ENCODE results near the gene ITGAV.
"Not testable (repeated sequence)": the region's sequence is repeated elsewhere in the genome, so short reads cannot be mapped to it uniquely, and the experiment has no call there.

Gene ITGAV

DNA sequence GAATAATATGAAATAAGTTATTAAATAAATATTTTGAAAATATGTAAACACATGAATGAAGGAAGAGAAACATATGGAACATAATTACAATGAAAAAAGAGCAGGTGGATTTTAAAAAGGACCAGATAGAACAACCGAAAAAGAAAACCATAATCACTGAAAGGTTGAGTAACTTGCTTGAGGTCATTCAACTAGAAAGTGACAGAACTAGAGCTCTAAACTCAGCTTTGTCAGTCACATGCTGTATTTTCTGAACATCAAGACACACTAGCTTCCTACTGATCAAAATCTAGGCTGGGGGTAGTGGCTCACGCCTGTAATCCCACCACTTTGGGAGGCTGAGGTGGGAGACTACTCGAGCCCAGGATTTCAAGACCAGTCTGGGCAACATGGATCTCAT is 30.0 kb upstream of the ITGAV start:
- Histone ChIP-seq H3K9ac (ENCODE audit: low read length) (no peak overlapping the region), H3K4me1 (ENCODE audit: control insufficient read depth, insufficient read depth, low read length) (no peaks in the 10 kb centered on the region), H3K27me3 (ENCODE audit: control insufficient read depth, insufficient read depth, low read length) (no peaks in the 10 kb centered on the region), H3K36me3 (ENCODE audit: control insufficient read depth, insufficient read depth, low read length) (no peaks in the 10 kb centered on the region), H3K4me3 (ENCODE audit: low read length) (no peak overlapping the region), H3K27ac (ENCODE audit: low read depth, low read length) (no peak overlapping the region)

DNA sequence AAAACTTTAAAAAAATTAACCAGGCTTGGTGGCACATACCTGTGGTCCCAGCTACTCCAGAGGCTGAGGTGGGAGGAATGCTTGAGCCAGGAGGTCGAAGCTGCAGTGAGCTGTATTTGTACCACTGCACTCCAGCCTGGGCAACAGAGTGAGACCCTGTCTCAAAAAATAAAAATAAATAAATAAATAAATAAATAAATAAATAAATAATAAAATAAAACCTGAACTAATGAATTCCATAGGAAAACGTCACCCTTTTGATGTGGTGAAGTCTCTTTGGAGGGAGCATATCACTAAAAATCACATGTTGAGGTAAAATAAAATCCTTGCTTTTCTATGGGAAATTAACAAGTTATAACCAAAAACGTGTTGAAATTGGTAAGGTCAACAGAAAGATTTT is 29.6 kb upstream of the ITGAV start:
- Histone ChIP-seq H3K9ac (ENCODE audit: low read length) (no peak overlapping the region), H3K4me1 (ENCODE audit: control insufficient read depth, insufficient read depth, low read length) (no peaks in the 10 kb centered on the region), H3K4me3 (ENCODE audit: low read length) (no peak overlapping the region), H3K27ac (ENCODE audit: low read depth, low read length) (no peak overlapping the region), H3K36me3 (ENCODE audit: control insufficient read depth, insufficient read depth, low read length) (no peaks in the 10 kb centered on the region), H3K27me3 (ENCODE audit: control insufficient read depth, insufficient read depth, low read length) (no peaks in the 10 kb centered on the region)

GRCh38 chr2:186561467-186562208 is 28.2 kb upstream of the ITGAV start:
- Histone ChIP-seq H3K4me1 (ENCODE audit: control insufficient read depth, insufficient read depth, low read length) (no peaks in the 10 kb centered on the region), H3K9ac (ENCODE audit: low read length) (no peak overlapping the region), H3K36me3 (ENCODE audit: control insufficient read depth, insufficient read depth, low read length) (no peaks in the 10 kb centered on the region), H3K27ac (ENCODE audit: low read depth, low read length) (no peak overlapping the region), H3K27me3 (ENCODE audit: control insufficient read depth, insufficient read depth, low read length) (no peaks in the 10 kb centered on the region), H3K4me3 (ENCODE audit: low read length) (no peak overlapping the region)

DNA sequence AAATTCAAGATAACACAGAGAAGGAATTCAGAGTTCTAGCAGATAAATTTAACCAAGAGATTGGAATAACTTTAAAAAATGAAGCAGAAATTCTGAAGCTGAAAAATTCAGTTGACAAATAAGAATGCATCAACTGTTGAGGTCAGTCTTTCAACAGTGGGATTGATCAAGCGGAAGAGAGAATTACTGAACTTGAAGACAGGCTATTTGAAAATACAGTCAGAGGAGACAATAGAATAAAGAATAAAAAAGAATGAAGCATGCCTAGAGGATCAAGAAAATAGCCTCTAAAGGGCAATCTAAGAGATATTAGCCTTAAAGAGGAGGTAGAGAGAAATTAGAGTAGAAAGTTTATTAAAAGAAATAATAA is 27.7 kb upstream of the ITGAV start:
- Histone ChIP-seq H3K9ac (ENCODE audit: low read length) (no peak overlapping the region), H3K27ac (ENCODE audit: low read depth, low read length) (no peak overlapping the region)

DNA sequence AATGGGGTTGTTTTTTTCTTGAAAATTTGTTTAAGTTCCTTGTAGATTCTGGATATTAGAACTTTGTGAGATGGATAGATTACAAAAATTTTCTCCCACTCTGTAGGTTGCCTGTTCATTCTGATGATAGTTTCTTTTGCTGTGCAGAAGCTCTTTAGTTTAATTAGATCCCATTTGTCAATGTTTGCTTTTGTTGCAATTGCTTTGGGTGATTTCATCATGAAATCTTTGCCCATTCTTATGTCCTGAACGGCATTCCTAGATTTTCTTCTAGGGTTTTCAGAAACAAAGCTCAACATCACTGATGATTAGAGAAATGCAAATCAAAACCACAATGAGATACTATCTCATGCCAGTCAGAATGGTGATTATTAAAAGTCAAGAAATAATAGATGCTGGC is 21.3 kb upstream of the ITGAV start:
- not testable (repeated sequence) for H3K9ac ChIP-seq (ENCODE audit: low read length); H3K27ac ChIP-seq (ENCODE audit: low read depth, low read length); H3K36me3 ChIP-seq (ENCODE audit: control insufficient read depth, insufficient read depth, low read length); H3K27me3 ChIP-seq (ENCODE audit: control insufficient read depth, insufficient read depth, low read length); H3K4me3 ChIP-seq (ENCODE audit: low read length); H3K4me1 ChIP-seq (ENCODE audit: control insufficient read depth, insufficient read depth, low read length)

More for the DNA sequence above, 27.7 kb upstream of the ITGAV start:
- Histone ChIP-seq H3K27me3 (ENCODE audit: control insufficient read depth, insufficient read depth, low read length) (no peaks in the 10 kb centered on the region), H3K4me1 (ENCODE audit: control insufficient read depth, insufficient read depth, low read length) (no peaks in the 10 kb centered on the region), H3K4me3 (ENCODE audit: low read length) (no peak overlapping the region), H3K36me3 (ENCODE audit: control insufficient read depth, insufficient read depth, low read length) (no peaks in the 10 kb centered on the region)

GRCh38 chr2:186569127-186569526 is 20.7 kb upstream of the ITGAV start:
- not testable (repeated sequence) for H3K27ac ChIP-seq (ENCODE audit: low read depth, low read length); H3K4me3 ChIP-seq (ENCODE audit: low read length); H3K36me3 ChIP-seq (ENCODE audit: control insufficient read depth, insufficient read depth, low read length); H3K4me1 ChIP-seq (ENCODE audit: control insufficient read depth, insufficient read depth, low read length); H3K9ac ChIP-seq (ENCODE audit: low read length); H3K27me3 ChIP-seq (ENCODE audit: control insufficient read depth, insufficient read depth, low read length)

- H3K27ac ChIP-seq (ENCODE audit: low read depth, low read length), result no peak overlapping the region
- no peak overlapping the region for H3K9ac ChIP-seq (ENCODE audit: low read length)
- peaks cover under 1% of the 10 kb centered on the region for H3K4me1 ChIP-seq (ENCODE audit: control insufficient read depth, insufficient read depth, low read length)
- no peak overlapping the region for H3K4me3 ChIP-seq (ENCODE audit: low read length)
- no peaks in the 10 kb centered on the region for H3K27me3 ChIP-seq (ENCODE audit: control insufficient read depth, insufficient read depth, low read length)
- no peaks in the 10 kb centered on the region for H3K36me3 ChIP-seq (ENCODE audit: control insufficient read depth, insufficient read depth, low read length)
Observed at GRCh38 chr2:186569897-186570296, 20.0 kb upstream of the ITGAV start.

DNA sequence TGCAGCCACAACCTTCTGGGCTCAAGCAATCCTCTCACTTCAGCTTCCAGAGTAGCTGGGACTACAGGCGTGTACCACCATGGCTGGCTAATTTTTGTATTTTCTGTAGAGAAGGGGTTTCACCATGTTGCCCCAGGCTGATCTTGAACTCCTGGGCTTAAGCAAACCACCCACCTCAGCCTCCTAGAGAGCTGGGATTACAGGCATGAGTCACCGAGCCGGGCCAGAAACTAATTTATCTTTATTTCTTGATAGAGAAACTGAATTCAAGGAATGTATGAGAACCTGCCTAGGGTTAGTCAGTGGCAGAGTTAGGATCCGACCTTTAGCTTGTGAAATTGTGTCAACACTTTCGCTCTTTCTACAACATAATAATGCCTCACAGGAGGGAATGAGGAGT is 19.3 kb upstream of the ITGAV start:
- H3K4me3 ChIP-seq (ENCODE audit: low read length), result no peak overlapping the region
- no peak overlapping the region for H3K9ac ChIP-seq (ENCODE audit: low read length)
- H3K27ac ChIP-seq (ENCODE audit: low read depth, low read length), result no peak overlapping the region
- peaks cover 3% of the 10 kb centered on the region for H3K4me1 ChIP-seq (ENCODE audit: control insufficient read depth, insufficient read depth, low read length)
- H3K27me3 ChIP-seq (ENCODE audit: control insufficient read depth, insufficient read depth, low read length), result no peaks in the 10 kb centered on the region
- H3K36me3 ChIP-seq (ENCODE audit: control insufficient read depth, insufficient read depth, low read length), result no peaks in the 10 kb centered on the region

DNA sequence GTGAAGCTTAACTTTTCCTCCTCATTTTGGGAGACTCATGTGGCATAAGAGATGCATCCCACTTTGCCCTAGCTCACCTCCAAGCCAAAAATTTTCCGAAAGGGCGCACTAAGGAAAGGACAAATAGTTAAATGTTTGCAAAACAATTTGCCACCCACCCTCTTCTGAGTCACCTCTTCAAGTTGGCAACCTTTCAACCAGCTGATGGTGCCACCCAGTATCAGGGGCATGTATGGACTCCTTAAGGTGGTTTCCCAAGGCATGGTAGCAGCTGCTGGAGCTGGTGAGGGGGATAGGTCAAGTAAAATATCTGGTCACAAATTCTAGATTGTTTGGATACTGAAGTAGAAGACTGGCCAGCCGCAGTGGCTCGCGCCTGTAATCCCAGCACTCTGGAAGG is 17.2 kb upstream of the ITGAV start:
- no peak overlapping the region for H3K9ac ChIP-seq (ENCODE audit: low read length)
- H3K27ac ChIP-seq (ENCODE audit: low read depth, low read length), result no peak overlapping the region
- peaks cover 5% of the 10 kb centered on the region for H3K4me1 ChIP-seq (ENCODE audit: control insufficient read depth, insufficient read depth, low read length)

GRCh38 chr2:186573531-186573930 is 16.3 kb upstream of the ITGAV start:
- no peaks in the 10 kb centered on the region for H3K36me3 ChIP-seq (ENCODE audit: control insufficient read depth, insufficient read depth, low read length)
- peaks cover 5% of the 10 kb centered on the region for H3K4me1 ChIP-seq (ENCODE audit: control insufficient read depth, insufficient read depth, low read length)
- H3K27me3 ChIP-seq (ENCODE audit: control insufficient read depth, insufficient read depth, low read length), result no peaks in the 10 kb centered on the region
- H3K4me3 ChIP-seq (ENCODE audit: low read length), result no peak overlapping the region
- H3K9ac ChIP-seq (ENCODE audit: low read length), result no peak overlapping the region
- H3K27ac ChIP-seq (ENCODE audit: low read depth, low read length), result no peak overlapping the region

More for the DNA sequence above, 17.2 kb upstream of the ITGAV start:
- Histone ChIP-seq H3K27me3 (ENCODE audit: control insufficient read depth, insufficient read depth, low read length) (no peaks in the 10 kb centered on the region), H3K4me3 (ENCODE audit: low read length) (no peak overlapping the region), H3K36me3 (ENCODE audit: control insufficient read depth, insufficient read depth, low read length) (no peaks in the 10 kb centered on the region)

DNA sequence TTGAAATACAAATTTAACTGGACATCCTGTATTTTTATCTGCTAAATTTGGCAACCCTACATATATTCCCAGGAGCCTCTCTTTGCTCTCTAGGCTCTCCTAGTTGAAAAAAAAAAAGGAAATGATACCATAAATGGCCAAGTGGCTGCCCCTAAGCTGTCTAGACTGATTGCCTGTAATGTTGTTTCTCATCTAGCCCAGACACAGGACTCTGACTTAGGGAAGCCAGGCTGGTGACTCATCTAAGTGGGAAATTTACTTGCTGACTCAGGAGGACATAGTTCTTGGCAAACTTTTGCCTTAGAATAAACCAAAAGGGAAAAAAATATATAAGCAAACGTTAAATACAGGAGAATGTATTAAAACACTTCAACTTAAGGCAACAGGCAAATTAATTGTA is 14.6 kb upstream of the ITGAV start:
- Histone ChIP-seq H3K27ac (ENCODE audit: low read depth, low read length) (no peak overlapping the region), H3K27me3 (ENCODE audit: control insufficient read depth, insufficient read depth, low read length) (no peaks in the 10 kb centered on the region), H3K36me3 (ENCODE audit: control insufficient read depth, insufficient read depth, low read length) (no peaks in the 10 kb centered on the region), H3K9ac (ENCODE audit: low read length) (no peak overlapping the region), H3K4me1 (ENCODE audit: control insufficient read depth, insufficient read depth, low read length) (peaks cover 5% of the 10 kb centered on the region), H3K4me3 (ENCODE audit: low read length) (no peak overlapping the region)

- Histone ChIP-seq H3K27ac (ENCODE audit: low read depth, low read length) (no peak overlapping the region), H3K36me3 (ENCODE audit: control insufficient read depth, insufficient read depth, low read length) (no peaks in the 10 kb centered on the region), H3K4me3 (ENCODE audit: low read length) (no peak overlapping the region), H3K27me3 (ENCODE audit: control insufficient read depth, insufficient read depth, low read length) (no peaks in the 10 kb centered on the region), H3K9ac (ENCODE audit: low read length) (no peak overlapping the region), H3K4me1 (ENCODE audit: control insufficient read depth, insufficient read depth, low read length) (peaks cover 5% of the 10 kb centered on the region)
Observed at GRCh38 chr2:186575856-186576255, 14.0 kb upstream of the ITGAV start.

GRCh38 chr2:186576614-186577013 is 13.2 kb upstream of the ITGAV start:
- no peak overlapping the region for H3K27ac ChIP-seq (ENCODE audit: low read depth, low read length)
- H3K36me3 ChIP-seq (ENCODE audit: control insufficient read depth, insufficient read depth, low read length), result no peaks in the 10 kb centered on the region
- no peaks in the 10 kb centered on the region for H3K27me3 ChIP-seq (ENCODE audit: control insufficient read depth, insufficient read depth, low read length)
- H3K4me1 ChIP-seq (ENCODE audit: control insufficient read depth, insufficient read depth, low read length), result peaks cover 5% of the 10 kb centered on the region
- H3K4me3 ChIP-seq (ENCODE audit: low read length), result no peak overlapping the region
- H3K9ac ChIP-seq (ENCODE audit: low read length), result no peak overlapping the region

Measured in rectal smooth muscle tissue (tissue), 1 donor.